DND-41 (cell line): ENCODE measurements around the gene GMEB2.

Source experiments
- ATAC-seq: fragments of 200-7000 bp; cut with Tn5 transposase; 3 replicates; pipeline ENCODE4 v1.9.1; 2021; ENCODE audit warnings: low read depth; ENCODE audit not compliant: insufficient read depth
- DNase-seq: peaks from one replicate; pipeline ENCODE4 v3.0.0-alpha.2; 2020
- H2AFZ ChIP-seq: 2 replicates; pipeline ENCODE4 v1.6.0; 2012; ENCODE audit warnings: low read depth, low read length
- H3K27ac ChIP-seq: 2 replicates; pipeline ENCODE4 v1.5.1; 2012; ENCODE audit warnings: low read length, inconsistent platforms
- H3K27me3 ChIP-seq: fragments of 200-600 bp; sonication (generic); 2 replicates; pipeline ENCODE4 v1.6.0; 2012; ENCODE audit warnings: low read length, mild to moderate bottlenecking, inconsistent platforms; ENCODE audit not compliant: insufficient read depth, poor library complexity
- H3K36me3 ChIP-seq: 2 replicates; pipeline ENCODE4 v1.5.1; 2012; ENCODE audit warnings: low read length, inconsistent platforms; ENCODE audit not compliant: insufficient read depth
- H3K4me1 ChIP-seq: 2 replicates; pipeline ENCODE4 v1.5.1; 2012; ENCODE audit warnings: mild to moderate bottlenecking, low read length; ENCODE audit not compliant: insufficient read depth
- H3K4me2 ChIP-seq: 2 replicates; pipeline ENCODE4 v1.6.0; 2012; ENCODE audit warnings: mild to moderate bottlenecking, moderate library complexity, low read length, inconsistent platforms; ENCODE audit not compliant: insufficient read depth
- H3K4me3 ChIP-seq, 2 experiments: fragments of 200-600 bp in 1 of 2; shearing (Covaris generic) in 1 of 2; 2 replicates each; pipeline ENCODE4 v1.5.1; 2012 to 2016; ENCODE audit warnings: inconsistent platforms in 2 of 2, low read length in 2 of 2, mild to moderate bottlenecking in 2 of 2, low read depth in 1 of 2, moderate library complexity in 1 of 2
- H3K79me2 ChIP-seq: 2 replicates; pipeline ENCODE4 v1.6.0; 2012; ENCODE audit warnings: low read length, inconsistent platforms; ENCODE audit not compliant: insufficient read depth
- H3K9ac ChIP-seq: 2 replicates; pipeline ENCODE4 v1.6.0; 2012; ENCODE audit warnings: low read depth, mild to moderate bottlenecking, inconsistent platforms, low read length, moderate library complexity
- H3K9me3 ChIP-seq: 2 replicates; pipeline ENCODE4 v1.5.1; 2012; ENCODE audit warnings: low read length, moderate library complexity, mild to moderate bottlenecking, inconsistent platforms; ENCODE audit not compliant: insufficient read depth, severe bottlenecking
- H4K20me1 ChIP-seq: 2 replicates; pipeline ENCODE4 v1.6.0; 2012; ENCODE audit warnings: low read length; ENCODE audit not compliant: insufficient read depth
- CTCF ChIP-seq: IDR thresholded peaks from 2 replicates; pipeline ENCODE4 v1.5.1; 2012; ENCODE audit warnings: borderline replicate concordance, low read length, moderate library complexity, mild to moderate bottlenecking; ENCODE audit not compliant: poor library complexity, severe bottlenecking; ENCODE audit errors: extremely low read depth
- EZH2 ChIP-seq: IDR thresholded peaks from 3 replicates; pipeline ENCODE4 v1.6.1; 2012; ENCODE audit warnings: borderline replicate concordance, low read depth, mild to moderate bottlenecking, moderate library complexity, low read length, inconsistent platforms; ENCODE audit not compliant: severe bottlenecking

The GMEB2 gene

GRCh38 chr20:63639093-63639975 is 12.4 kb upstream of the GMEB2 start:
- H3K27me3 ChIP-seq, result no peaks in the 10 kb centered on the region
- peaks cover 11% of the 10 kb centered on the region for H3K36me3 ChIP-seq
- peaks cover 20% of the 10 kb centered on the region for H4K20me1 ChIP-seq
- peak; percentile 34; the same call in 2 of the 3 replicates for ATAC-seq
- H3K79me2 ChIP-seq, result no peaks in the 10 kb centered on the region; the same call in none of the 2 replicates
- no peak overlapping the region for H3K4me3 ChIP-seq
- TF ChIP-seq CTCF (no peak), EZH2 (no peak)
- peaks cover 34% of the 10 kb centered on the region for H3K4me1 ChIP-seq
- H3K9me3 ChIP-seq, result no peaks in the 10 kb centered on the region
- no peak overlapping the region for H2AFZ ChIP-seq
- 0 out of 2 replicates have a peak overlapping the region, but pooled peaks have one; percentile 26 for H3K27ac ChIP-seq
- no peak overlapping the region for H3K4me2 ChIP-seq
- no peak overlapping the region for H3K9ac ChIP-seq
- peak; percentile 57 for DNase-seq

- peaks cover 11% of the 10 kb centered on the region for H3K36me3 ChIP-seq
- no peaks in the 10 kb centered on the region for H3K27me3 ChIP-seq
- H3K27ac ChIP-seq, result peak overlapping the region; percentile 52
- H3K9me3 ChIP-seq, result no peaks in the 10 kb centered on the region
- H3K9ac ChIP-seq, result no peak overlapping the region
- peaks cover 42% of the 10 kb centered on the region for H3K4me1 ChIP-seq
- no peak for TF ChIP-seq EZH2
- TF ChIP-seq CTCF, result no peak
- H2AFZ ChIP-seq, result no peak overlapping the region
- H3K4me3 ChIP-seq, result no peak overlapping the region
- H3K79me2 ChIP-seq, result no peaks in the 10 kb centered on the region
- H3K4me2 ChIP-seq, result peak overlapping the region; percentile 21
- ATAC-seq, result no peak
- H4K20me1 ChIP-seq, result peaks cover 20% of the 10 kb centered on the region
- no peak for DNase-seq
These were observed 10.1 kb upstream of the GMEB2 start for GRCh38 chr20:63636752-63637628.

- DNase-seq (peak; percentile 80), ATAC-seq (peak; percentile 91)
- peaks cover 42% of the 10 kb centered on the region for H3K4me1 ChIP-seq
- no peaks in the 10 kb centered on the region for H3K9me3 ChIP-seq
- peaks cover 7% of the 10 kb centered on the region; the same call in 1 of the 2 replicates for H3K36me3 ChIP-seq
- H4K20me1 ChIP-seq, result peaks cover 17% of the 10 kb centered on the region
- no peak for TF ChIP-seq EZH2
- TF ChIP-seq CTCF, result no peak
- no peaks in the 10 kb centered on the region for H3K79me2 ChIP-seq
- H2AFZ ChIP-seq, result peak overlapping the region; percentile 40
- no peaks in the 10 kb centered on the region for H3K27me3 ChIP-seq
- H3K9ac ChIP-seq, result peak overlapping the region; percentile 40
- peak overlapping the region; percentile 92 for H3K27ac ChIP-seq
- H3K4me2 ChIP-seq, result peak overlapping the region; percentile 49
- peak overlapping the region in 1 of 2 experiments; percentile 22; a peak in 1 of 4 replicates for H3K4me3 ChIP-seq
These were observed 8.7 kb upstream of the GMEB2 start for GRCh38 chr20:63635431-63636141.
